ENCODE data around the gene BAAT.

- TF ChIP-seq CTCF (IDR thresholded peaks at IDR 0.05): no peak
- no peak for TF ChIP-seq POLR2AphosphoS5 (IDR thresholded peaks at IDR 0.05; ENCODE audit: low read depth, low read length)
These were observed 19.6 kb downstream of the BAAT start for GRCh38 chr9:101365181-101365580.
